Retina (tissue), 1 donor: ENCODE measurements around the gene FBXL7.

ENCODE experiments used
- DNase-seq: peaks from one replicate; pipeline ENCODE4 v3.0.0-alpha.2; 2016

The FBXL7 gene

GRCh38 chr5:15926586-15926985 is 426.6 kb downstream of the FBXL7 start:
- DNase-seq, result no peak

GRCh38 chr5:15927710-15928380 is 427.9 kb downstream of the FBXL7 start:
- DNase-seq, result no peak

GRCh38 chr5:15929611-15930263 is 429.8 kb downstream of the FBXL7 start:
- no peak for DNase-seq

- no peak for DNase-seq
These were observed 432.1 kb downstream of the FBXL7 start for GRCh38 chr5:15932066-15932465.

- no peak for DNase-seq
These were observed 433.6 kb downstream of the FBXL7 start for GRCh38 chr5:15933259-15934207.

GRCh38 chr5:15936505-15937245 is 436.7 kb downstream of the FBXL7 start:
- no peak for DNase-seq

- no peak for DNase-seq
These were observed 437.7 kb downstream of the FBXL7 start for GRCh38 chr5:15937708-15938107.

- no peak for DNase-seq
These were observed 438.2 kb downstream of the FBXL7 start for GRCh38 chr5:15938186-15938585.

GRCh38 chr5:15938961-15939360 is 439.0 kb downstream of the FBXL7 start:
- DNase-seq, result no peak

GRCh38 chr5:15940905-15941304 is 440.9 kb downstream of the FBXL7 start:
- DNase-seq, result no peak

GRCh38 chr5:15943487-15943886 is 443.5 kb downstream of the FBXL7 start:
- DNase-seq, result no peak

GRCh38 chr5:15946026-15946425 is 446.0 kb downstream of the FBXL7 start:
- DNase-seq, result no peak

GRCh38 chr5:15948190-15948589 is 448.2 kb downstream of the FBXL7 start:
- no peak for DNase-seq

- no peak for DNase-seq
These were observed 451.1 kb downstream of the FBXL7 start for GRCh38 chr5:15951126-15951525.

- no peak for DNase-seq
These were observed 451.6 kb downstream of the FBXL7 start for GRCh38 chr5:15951550-15951949.

GRCh38 chr5:15956622-15957021 is 456.6 kb downstream of the FBXL7 start:
- DNase-seq, result no peak

- no peak for DNase-seq
These were observed 457.1 kb downstream of the FBXL7 start for GRCh38 chr5:15957124-15957523.

GRCh38 chr5:15959370-15960164 is 459.6 kb downstream of the FBXL7 start:
- no peak for DNase-seq

GRCh38 chr5:15966066-15966640 is 466.2 kb downstream of the FBXL7 start:
- no peak for DNase-seq

- DNase-seq, result no peak
These were observed 466.7 kb downstream of the FBXL7 start for GRCh38 chr5:15966651-15967050.

- DNase-seq, result no peak
These were observed 469.0 kb downstream of the FBXL7 start for GRCh38 chr5:15968993-15969392.

GRCh38 chr5:15977851-15978250 is 477.9 kb downstream of the FBXL7 start:
- no peak for DNase-seq
